ACC112 (cell line): ENCODE data around the gene CEP85L.

ENCODE experiments used
- H2AFZ ChIP-seq: fragments of 200-600 bp; sonication (generic); one replicate; pipeline ENCODE4 v1.6.0; 2017; ENCODE audit warnings: antibody characterized with exemption, low read length; ENCODE audit not compliant: unreplicated experiment
- H3K27ac ChIP-seq: fragments of 200-600 bp; sonication (generic); 2 replicates; pipeline ENCODE4 v1.5.1; 2014; ENCODE audit warnings: low read depth, mild to moderate bottlenecking, antibody characterized with exemption, low read length, moderate library complexity
- H3K27me3 ChIP-seq: fragments of 200-600 bp; sonication (generic); 2 replicates; pipeline ENCODE4 v1.6.1; 2014; ENCODE audit warnings: mild to moderate bottlenecking, antibody characterized with exemption, low read length, moderate library complexity, mixed read lengths; ENCODE audit not compliant: insufficient read depth
- H3K36me3 ChIP-seq: fragments of 200-600 bp; sonication (generic); 2 replicates; pipeline ENCODE4 v1.6.1; 2016; ENCODE audit warnings: mild to moderate bottlenecking, antibody characterized with exemption, low read length, moderate library complexity, mixed read lengths; ENCODE audit not compliant: insufficient read depth
- H3K4me1 ChIP-seq: fragments of 200-600 bp; sonication (generic); one replicate; pipeline ENCODE4 v1.6.1; 2016; ENCODE audit warnings: low read length, mixed read lengths; ENCODE audit not compliant: insufficient read depth, unreplicated experiment, control insufficient read depth
- H3K4me3 ChIP-seq: fragments of 200-600 bp; sonication (generic); 2 replicates; pipeline ENCODE4 v1.5.1; 2014; ENCODE audit warnings: mild to moderate bottlenecking, low read depth, low read length
- H3K79me2 ChIP-seq: fragments of 200-600 bp; sonication (generic); one replicate; pipeline ENCODE4 v1.6.0; 2016; ENCODE audit warnings: low read length; ENCODE audit not compliant: control insufficient read depth, unreplicated experiment, insufficient read depth

CEP85L gene

GRCh38 chr6:118651282-118652050 lies at the start of gene CEP85L:
TSS of gene CEP85L (minus strand) at chr6:118651591. CDS start at chr6:118651269, 322 bp downstream.
- Histone ChIP-seq H3K4me3 (peak within 1 kb of the TSS; percentile 99), H3K27me3 (no peaks in the 10 kb centered on the region), H3K4me1 (peaks cover 10% of the 10 kb centered on the region), H3K27ac (peak within 1 kb of the TSS; percentile 73), H2AFZ (peak within 1 kb of the TSS; percentile 91), H3K79me2 (peaks cover 41% of the 10 kb centered on the region), H3K36me3 (no peaks in the 10 kb centered on the region)

GRCh38 chr6:118700531-118700930 lies 49.1 kb upstream of the CEP85L start:
- Histone ChIP-seq H3K27ac (no peak overlapping the region), H3K4me3 (no peak overlapping the region), H3K79me2 (no peaks in the 10 kb centered on the region), H2AFZ (no peak overlapping the region), H3K27me3 (no peaks in the 10 kb centered on the region), H3K4me1 (peaks cover 8% of the 10 kb centered on the region), H3K36me3 (no peaks in the 10 kb centered on the region)

- Histone ChIP-seq H3K79me2 (no peaks in the 10 kb centered on the region), H3K4me1 (no peaks in the 10 kb centered on the region), H3K27ac (no peak overlapping the region), H3K4me3 (no peak overlapping the region), H2AFZ (no peak overlapping the region), H3K36me3 (no peaks in the 10 kb centered on the region), H3K27me3 (no peaks in the 10 kb centered on the region)
Observed at GRCh38 chr6:118697554-118697953, 46.2 kb upstream of the CEP85L start.

GRCh38 chr6:118696271-118696670 lies 44.9 kb upstream of the CEP85L start:
- H3K27ac ChIP-seq: no peak overlapping the region
- H3K27me3 ChIP-seq: no peaks in the 10 kb centered on the region
- no peaks in the 10 kb centered on the region for H3K79me2 ChIP-seq
- H2AFZ ChIP-seq: no peak overlapping the region
- no peaks in the 10 kb centered on the region for H3K36me3 ChIP-seq
- no peaks in the 10 kb centered on the region for H3K4me1 ChIP-seq
- H3K4me3 ChIP-seq: no peak overlapping the region

- Histone ChIP-seq H2AFZ (no peak overlapping the region), H3K27ac (no peak overlapping the region), H3K79me2 (no peaks in the 10 kb centered on the region), H3K4me3 (no peak overlapping the region), H3K27me3 (no peaks in the 10 kb centered on the region), H3K4me1 (no peaks in the 10 kb centered on the region), H3K36me3 (no peaks in the 10 kb centered on the region)
Observed at GRCh38 chr6:118693562-118693961, 42.2 kb upstream of the CEP85L start.

GRCh38 chr6:118685823-118686449 lies 34.5 kb upstream of the CEP85L start:
- Histone ChIP-seq H3K36me3 (no peaks in the 10 kb centered on the region), H3K4me1 (no peaks in the 10 kb centered on the region), H3K27me3 (no peaks in the 10 kb centered on the region), H2AFZ (no peak overlapping the region), H3K4me3 (no peak overlapping the region), H3K27ac (no peak overlapping the region), H3K79me2 (no peaks in the 10 kb centered on the region)

GRCh38 chr6:118683881-118684872 lies 32.8 kb upstream of the CEP85L start:
- Histone ChIP-seq H2AFZ (no peak overlapping the region), H3K4me1 (peaks cover 5% of the 10 kb centered on the region), H3K4me3 (no peak overlapping the region), H3K27ac (no peak overlapping the region), H3K27me3 (no peaks in the 10 kb centered on the region), H3K36me3 (no peaks in the 10 kb centered on the region), H3K79me2 (no peaks in the 10 kb centered on the region)

- H3K79me2 ChIP-seq: no peaks in the 10 kb centered on the region
- no peak overlapping the region for H2AFZ ChIP-seq
- H3K4me1 ChIP-seq: peaks cover 6% of the 10 kb centered on the region
- H3K4me3 ChIP-seq: no peak overlapping the region
- H3K36me3 ChIP-seq: no peaks in the 10 kb centered on the region
- no peak overlapping the region for H3K27ac ChIP-seq
- H3K27me3 ChIP-seq: no peaks in the 10 kb centered on the region
Observed at GRCh38 chr6:118680452-118681095, 29.2 kb upstream of the CEP85L start.

- H3K27me3 ChIP-seq: no peaks in the 10 kb centered on the region
- H3K4me1 ChIP-seq: peaks cover 6% of the 10 kb centered on the region
- H3K79me2 ChIP-seq: no peaks in the 10 kb centered on the region
- no peaks in the 10 kb centered on the region for H3K36me3 ChIP-seq
- H3K4me3 ChIP-seq: no peak overlapping the region
- H3K27ac ChIP-seq: no peak overlapping the region
- H2AFZ ChIP-seq: no peak overlapping the region
Observed at GRCh38 chr6:118679327-118679901, 28.0 kb upstream of the CEP85L start.

- no peak overlapping the region for H2AFZ ChIP-seq
- H3K36me3 ChIP-seq: no peaks in the 10 kb centered on the region
- H3K4me3 ChIP-seq: no peak overlapping the region
- no peaks in the 10 kb centered on the region for H3K27me3 ChIP-seq
- peaks cover 6% of the 10 kb centered on the region for H3K4me1 ChIP-seq
- H3K79me2 ChIP-seq: no peaks in the 10 kb centered on the region
- H3K27ac ChIP-seq: no peak overlapping the region
Observed at GRCh38 chr6:118678866-118679265, 27.5 kb upstream of the CEP85L start.
